ENCODE results near the gene ZNF578. TPM values are rescaled to one million over a fixed set of nuclear protein-coding genes. Genes with fewer than 3 reads are reported as not detected.
"Not testable (repeated sequence)": the region's sequence is repeated elsewhere in the genome, so short reads cannot be mapped to it uniquely, and the experiment has no call there.

ZNF578 gene
- 0.20 and 1.6 TPM in 2 replicates for total RNA-seq (2014; rRNA removed; shearing (Covaris generic))
- 0.05 TPM in 1 of 2 replicates, not detected in the other for polyA plus RNA-seq (2015; cell fraction: cytosol; rRNA removed)
- 0.02 and 0.04 TPM in 2 replicates for polyA plus RNA-seq (2015; cell fraction: nucleus; rRNA removed)

- peak; percentile 65 for DNase-seq (ENCODE audit: low read depth)
Observed at GRCh38 chr19:52453324-52454094, at the start of gene ZNF578. Gene ZNF578, plus strand, starts transcription at chr19:52453553. Its CDS starts 48,293 bp downstream, at chr19:52501846.

GRCh38 chr19:52410276-52410675, 43.1 kb upstream of the ZNF578 start:
- no peak for DNase-seq (ENCODE audit: low read depth)

GRCh38 chr19:52415711-52416110, 37.6 kb upstream of the ZNF578 start:
- DNase-seq (ENCODE audit: low read depth): no peak

- DNase-seq (ENCODE audit: low read depth): peak; percentile 24
Observed at GRCh38 chr19:52428937-52429336, 24.4 kb upstream of the ZNF578 start, which contains the start of gene ZNF534. Gene ZNF534, plus strand, starts transcription at chr19:52429148. Its CDS starts 2,327 bp downstream, at chr19:52431475.

GRCh38 chr19:52442179-52442578, 11.2 kb upstream of the ZNF578 start:
- DNase-seq (ENCODE audit: low read depth): no peak

- no peak for DNase-seq (ENCODE audit: low read depth)
Observed at GRCh38 chr19:52444506-52444905, 8.8 kb upstream of the ZNF578 start.

GRCh38 chr19:52451241-52451640, 2.1 kb upstream of the ZNF578 start:
- no peak for DNase-seq (ENCODE audit: low read depth)

- peak; percentile 17 for DNase-seq (ENCODE audit: low read depth)
Observed at GRCh38 chr19:52464798-52465470, 11.6 kb downstream of the ZNF578 start.

GRCh38 chr19:52473655-52474350, 20.4 kb downstream of the ZNF578 start:
- no peak for DNase-seq (ENCODE audit: low read depth)

GRCh38 chr19:52474351-52475127, 21.2 kb downstream of the ZNF578 start:
- no peak for DNase-seq (ENCODE audit: low read depth)

- DNase-seq (ENCODE audit: low read depth): not testable (repeated sequence)
Observed at GRCh38 chr19:52484111-52484743, 30.9 kb downstream of the ZNF578 start.

GRCh38 chr19:52485064-52485463, 31.7 kb downstream of the ZNF578 start:
- not testable (repeated sequence) for DNase-seq (ENCODE audit: low read depth)

- not testable (repeated sequence) for DNase-seq (ENCODE audit: low read depth)
Observed at GRCh38 chr19:52485561-52486240, 32.3 kb downstream of the ZNF578 start.

- DNase-seq (ENCODE audit: low read depth): no peak
Observed at GRCh38 chr19:52492201-52492993, 39.0 kb downstream of the ZNF578 start.

- DNase-seq (ENCODE audit: low read depth): no peak
Observed at GRCh38 chr19:52492994-52493470, 39.7 kb downstream of the ZNF578 start.

- DNase-seq (ENCODE audit: low read depth): no peak
Observed at GRCh38 chr19:52494518-52494917, 41.2 kb downstream of the ZNF578 start.

GRCh38 chr19:52498571-52498970, 45.2 kb downstream of the ZNF578 start:
- DNase-seq (ENCODE audit: low read depth): no peak

GRCh38 chr19:52500474-52500873, 47.1 kb downstream of the ZNF578 start:
- not testable (repeated sequence) for DNase-seq (ENCODE audit: low read depth)

GRCh38 chr19:52500991-52501390, 47.6 kb downstream of the ZNF578 start:
- not testable (repeated sequence) for DNase-seq (ENCODE audit: low read depth)
